Activated T-helper 2 cell treated with anti-CD3 and anti-CD28 coated beads, Interferon-gamma antibody, Interleukin-2, Interleukin-4, amounts not matched to agents 10 μg/mL and 5 μg/mL and 100 μg/mL, durations not matched to agents 14 hours and 24 hours and 36 hours (primary cell): Measurements from ENCODE around the gene RNPEPL1. TPM values are rescaled to one million over a fixed set of nuclear protein-coding genes. Genes with fewer than 3 reads are reported as not detected.
"Not testable (repeated sequence)": the region's sequence is repeated elsewhere in the genome, so short reads cannot be mapped to it uniquely, and the experiment has no call there.

Source experiments
- DNase-seq: peaks from one replicate; pipeline ENCODE4 v3.0.0; 2021; ENCODE audit warnings: low spot score
- H3K27ac Mint-ChIP-seq: one replicate; pipeline ENCODE4 v1.8.0; 2021; ENCODE audit warnings: mixed read lengths
- H3K27me3 Mint-ChIP-seq: one replicate; pipeline ENCODE4 v1.8.0; 2021; ENCODE audit warnings: low read depth, mixed read lengths
- H3K36me3 Mint-ChIP-seq: one replicate; pipeline ENCODE4 v1.8.0; 2021; ENCODE audit warnings: low read depth, mixed read lengths
- H3K4me1 Mint-ChIP-seq: one replicate; pipeline ENCODE4 v1.8.0; 2021; ENCODE audit warnings: low read depth, mixed read lengths
- H3K4me3 Mint-ChIP-seq: one replicate; pipeline ENCODE4 v1.8.0; 2021; ENCODE audit warnings: low read depth, mild to moderate bottlenecking, moderate library complexity, mixed read lengths
- H3K9me3 Mint-ChIP-seq: one replicate; pipeline ENCODE4 v1.8.0; 2021; ENCODE audit warnings: mixed read lengths
- intact Hi-C: fragments of 100-400 bp; cut with micrococcal nuclease; formaldehyde crosslinking; loops from one replicate; pipeline ENCODE4 v1.15.1; 2023
- total RNA-seq: library from RNA; stranded (reverse); gene quantifications from 2 replicates; pipeline ENCODE4 v1.2.3, GENCODE V29; 2022

RNPEPL1 gene
- total RNA-seq, 1 donor from 2014 or later = 71.3 TPM

DNA sequence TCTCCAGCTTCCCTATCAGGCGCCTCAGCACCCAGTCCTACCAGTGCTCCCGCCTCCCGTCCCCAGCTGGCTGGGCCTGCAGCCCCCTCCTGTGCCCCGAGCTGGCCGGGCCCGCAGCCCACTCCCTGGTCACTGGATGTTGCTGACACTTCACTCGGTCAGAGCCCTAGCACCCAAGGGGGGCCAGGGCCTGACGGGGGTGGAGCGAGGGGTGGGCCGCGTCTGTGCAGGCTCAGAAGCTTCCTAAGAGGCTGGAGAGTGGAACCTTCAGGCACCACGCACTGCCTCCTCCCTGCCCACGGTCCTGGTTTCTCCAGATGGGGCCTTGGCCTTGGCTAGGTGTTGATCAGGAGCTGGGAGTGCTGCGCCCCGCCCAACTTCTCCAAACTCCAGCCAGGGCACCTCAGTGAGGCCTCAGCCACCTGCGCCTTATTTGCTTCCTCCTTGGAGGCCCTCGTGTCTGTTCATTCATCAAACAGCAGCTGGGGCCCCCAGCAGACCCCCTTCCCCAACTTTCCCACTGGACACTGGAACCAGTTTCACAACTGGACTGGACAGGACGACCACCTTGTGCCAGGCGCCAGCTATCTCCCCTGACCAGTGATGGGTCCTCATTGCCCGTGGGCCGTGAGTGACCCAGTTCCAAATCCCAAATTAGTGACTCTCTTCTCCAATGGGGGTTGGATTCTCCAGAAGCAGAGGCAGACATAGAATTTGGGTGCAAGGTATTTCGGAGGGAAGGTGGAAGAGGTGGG lies 35.0 kb downstream of the RNPEPL1 start:
- Mint-ChIP-seq H3K9me3 (no peaks in the 10 kb centered on the region), H3K36me3 (no peaks in the 10 kb centered on the region), H3K27ac (peak overlapping the region; percentile 36), H3K27me3 (no peaks in the 10 kb centered on the region), H3K4me1 (peaks cover 3% of the 10 kb centered on the region), H3K4me3 (no peak overlapping the region)
- no peak for DNase-seq
- intact Hi-C loops = no loop called here

DNA sequence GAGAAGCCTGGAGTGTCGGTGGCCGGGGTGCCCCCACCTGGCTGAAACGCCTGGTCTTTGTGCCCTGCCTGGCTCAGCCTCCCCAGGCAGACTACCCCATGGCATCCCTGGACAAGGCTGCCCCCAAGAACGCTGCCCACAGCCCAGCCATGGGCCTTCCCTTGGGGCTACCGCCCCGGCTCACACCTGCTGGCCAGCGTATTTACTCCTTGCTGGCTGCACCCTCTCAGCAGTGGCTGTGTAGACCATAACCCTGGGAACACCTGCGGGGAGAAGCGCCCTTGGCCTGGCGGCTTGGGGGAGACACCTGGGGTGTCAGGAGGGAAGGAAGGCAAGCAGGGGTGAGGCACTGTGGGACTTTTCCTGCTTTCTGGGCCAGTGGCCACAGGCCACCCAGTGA lies 35.6 kb downstream of the RNPEPL1 start:
- Mint-ChIP-seq H3K4me1 (peaks cover 4% of the 10 kb centered on the region), H3K4me3 (no peak overlapping the region), H3K27me3 (no peaks in the 10 kb centered on the region), H3K27ac (no peak overlapping the region), H3K9me3 (no peaks in the 10 kb centered on the region), H3K36me3 (no peaks in the 10 kb centered on the region)
- intact Hi-C loops = no loop called here
- DNase-seq = no peak

DNA sequence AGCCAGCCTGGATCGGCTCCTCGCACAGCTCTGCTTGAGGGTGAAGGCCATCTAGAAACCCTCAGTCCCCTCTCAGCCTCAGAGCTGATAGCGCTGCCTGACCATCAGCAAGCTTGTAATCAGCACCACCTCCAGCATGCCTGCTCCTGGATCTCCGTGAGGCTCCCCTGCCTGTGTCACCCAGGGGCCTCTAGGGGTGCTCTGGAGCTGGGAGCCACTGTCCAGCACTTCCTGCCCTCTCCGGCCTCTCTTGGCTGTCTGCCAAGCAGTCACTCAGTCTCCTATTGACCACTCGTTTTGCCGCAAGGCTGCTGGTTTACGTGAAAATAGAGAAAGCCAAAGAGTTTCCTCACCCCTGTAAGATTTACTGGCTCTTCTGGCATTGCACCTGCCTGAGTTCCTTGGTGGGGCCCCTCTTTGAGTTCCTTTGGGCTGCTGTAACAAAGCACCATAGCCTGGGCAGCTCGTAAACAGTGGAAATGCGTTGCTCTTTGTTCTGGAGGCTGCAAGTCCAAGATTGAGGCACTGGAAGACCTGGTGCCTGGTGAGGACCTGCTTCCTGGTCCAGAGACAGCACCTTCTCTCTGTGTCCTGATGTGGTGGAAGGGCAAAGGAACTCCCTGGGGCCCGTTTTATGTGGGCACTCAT lies 36.1 kb downstream of the RNPEPL1 start:
- peak overlapping the region; percentile 45 for H3K27ac Mint-ChIP-seq
- intact Hi-C loops = no loop called here
- no peaks in the 10 kb centered on the region for H3K9me3 Mint-ChIP-seq
- peaks cover 9% of the 10 kb centered on the region for H3K4me1 Mint-ChIP-seq
- peaks cover 4% of the 10 kb centered on the region for H3K36me3 Mint-ChIP-seq
- H3K27me3 Mint-ChIP-seq = no peaks in the 10 kb centered on the region
- no peak for DNase-seq
- H3K4me3 Mint-ChIP-seq = no peak overlapping the region

DNA sequence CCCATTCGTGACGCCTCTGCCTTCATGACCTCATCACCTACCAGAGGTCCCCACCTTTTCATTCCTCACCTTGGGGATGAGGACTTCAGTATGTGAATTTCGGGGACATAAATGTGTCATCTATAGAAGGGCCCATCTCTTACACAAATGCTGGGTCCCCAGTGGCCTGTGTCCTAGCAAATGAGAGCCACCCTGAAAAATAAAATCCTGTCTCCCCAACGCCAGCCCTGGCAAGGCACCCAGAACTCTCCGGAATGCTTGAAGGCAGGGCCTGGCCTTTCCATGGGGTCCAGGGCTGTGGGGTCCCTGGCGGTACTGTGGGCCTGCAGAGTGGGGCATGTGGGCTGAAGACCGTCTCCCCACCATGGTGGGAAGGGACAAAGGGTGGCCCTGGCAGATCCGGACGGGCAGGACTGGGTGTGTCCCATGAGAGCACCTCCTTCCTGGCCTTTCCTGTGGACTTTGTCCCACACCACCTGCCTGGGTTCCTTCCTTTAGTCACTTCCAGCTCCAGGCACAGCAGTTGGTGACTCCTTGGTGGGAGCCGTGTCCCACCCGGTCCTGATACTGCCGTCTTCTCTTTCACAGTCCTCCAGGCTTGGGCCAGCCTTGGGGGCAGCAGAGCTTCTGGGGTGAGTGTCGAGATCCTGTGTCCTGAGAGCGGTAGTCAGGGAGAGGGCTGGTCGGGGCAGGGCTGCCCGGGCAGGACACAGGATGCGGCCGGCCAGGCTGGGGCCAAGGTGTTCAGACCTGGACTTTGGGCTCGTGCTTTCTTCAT lies 36.8 kb downstream of the RNPEPL1 start:
- Mint-ChIP-seq H3K4me1 (peaks cover 9% of the 10 kb centered on the region), H3K9me3 (no peaks in the 10 kb centered on the region), H3K27me3 (no peaks in the 10 kb centered on the region), H3K36me3 (peaks cover 7% of the 10 kb centered on the region), H3K4me3 (no peak overlapping the region), H3K27ac (peak overlapping the region; percentile 45)
- intact Hi-C loops = no loop called here
- DNase-seq = no peak

DNA sequence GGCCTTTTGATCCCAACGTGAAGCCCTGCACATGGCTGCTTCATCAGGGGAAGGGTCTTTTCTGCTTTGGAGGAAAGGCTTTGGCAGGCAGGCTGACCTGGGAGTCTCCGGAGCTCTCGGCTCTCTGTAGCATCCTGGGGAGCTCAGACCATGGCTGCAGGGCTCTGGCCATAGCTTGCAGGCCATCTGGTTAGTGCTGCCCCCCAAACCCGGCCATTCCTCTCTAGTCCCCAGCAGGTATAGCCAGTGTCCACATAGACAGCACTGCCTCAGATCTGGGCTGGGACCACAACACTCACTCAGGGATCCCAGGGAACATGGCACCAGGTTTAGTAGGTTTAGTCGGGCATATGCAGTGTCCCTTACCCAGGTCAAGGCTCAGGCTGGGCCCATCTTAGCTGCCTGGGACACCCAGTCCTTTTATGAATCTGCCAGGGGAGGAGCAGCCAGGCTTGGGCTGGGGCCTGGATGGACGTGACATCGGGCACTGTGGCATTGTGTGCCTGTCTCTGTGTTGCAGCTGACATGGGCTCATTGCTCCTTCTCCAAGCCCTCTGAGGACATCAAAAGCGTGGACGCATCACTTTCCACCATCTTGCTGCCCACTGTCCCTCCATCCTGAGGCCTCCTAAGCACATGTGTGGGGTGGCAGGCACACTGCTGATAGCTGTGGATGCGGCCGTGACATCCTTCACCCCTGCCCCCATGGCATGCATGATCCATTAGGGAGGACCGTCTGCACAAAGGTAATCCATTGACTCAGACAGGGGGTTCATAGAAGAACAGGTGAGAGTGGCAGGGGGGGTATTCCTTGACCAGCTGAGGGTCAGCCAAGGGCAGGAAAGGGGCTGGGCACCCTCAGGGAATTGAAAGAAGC lies 37.8 kb downstream of the RNPEPL1 start:
- Mint-ChIP-seq H3K27ac (no peak overlapping the region), H3K4me3 (no peak overlapping the region), H3K36me3 (peaks cover 8% of the 10 kb centered on the region), H3K4me1 (peaks cover 10% of the 10 kb centered on the region), H3K9me3 (no peaks in the 10 kb centered on the region), H3K27me3 (no peaks in the 10 kb centered on the region)
- intact Hi-C loops = no loop called here
- DNase-seq = no peak

DNA sequence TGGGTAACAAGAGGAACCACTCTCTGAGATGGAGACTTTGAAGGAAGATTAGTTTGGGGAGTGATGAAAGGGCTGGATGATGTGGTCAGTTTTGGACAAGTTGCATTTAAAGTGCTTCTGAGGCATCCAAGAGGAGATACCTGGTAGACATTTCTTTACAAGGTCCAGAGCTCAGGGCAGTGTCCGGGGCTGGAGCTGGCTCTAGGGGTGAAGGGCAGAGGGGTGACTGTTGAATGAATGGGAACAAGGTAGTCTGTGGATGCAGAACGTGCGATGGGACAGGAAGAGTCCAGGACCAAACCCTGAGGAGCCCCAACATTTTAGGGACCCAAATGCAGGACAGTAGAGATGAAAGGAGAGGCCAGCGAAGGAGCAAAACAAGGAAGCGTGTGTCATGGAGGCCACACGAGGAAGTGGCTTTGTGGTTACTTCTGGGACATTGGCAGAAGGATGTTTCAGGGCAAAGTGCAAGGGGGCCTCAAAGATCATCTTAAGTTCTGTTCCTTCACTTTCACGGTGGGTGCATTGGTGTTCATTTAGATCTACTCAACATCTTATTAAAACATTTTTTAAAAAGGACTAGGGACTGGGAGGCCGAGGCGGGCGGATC lies 43.4 kb downstream of the RNPEPL1 start:
- intact Hi-C loops = loop anchor here (1.0 kb wide), 1 partner anchor 14 kb away; the partner anchor contains the start of gene GPR35
- H3K36me3 Mint-ChIP-seq = peaks cover 27% of the 10 kb centered on the region
- no peaks in the 10 kb centered on the region for H3K27me3 Mint-ChIP-seq
- peaks cover 20% of the 10 kb centered on the region for H3K4me1 Mint-ChIP-seq
- H3K9me3 Mint-ChIP-seq = peaks cover 1% of the 10 kb centered on the region
- H3K27ac Mint-ChIP-seq = peak overlapping the region; percentile 85
- peak overlapping the region; percentile 64 for H3K4me3 Mint-ChIP-seq
- DNase-seq = no peak

DNA sequence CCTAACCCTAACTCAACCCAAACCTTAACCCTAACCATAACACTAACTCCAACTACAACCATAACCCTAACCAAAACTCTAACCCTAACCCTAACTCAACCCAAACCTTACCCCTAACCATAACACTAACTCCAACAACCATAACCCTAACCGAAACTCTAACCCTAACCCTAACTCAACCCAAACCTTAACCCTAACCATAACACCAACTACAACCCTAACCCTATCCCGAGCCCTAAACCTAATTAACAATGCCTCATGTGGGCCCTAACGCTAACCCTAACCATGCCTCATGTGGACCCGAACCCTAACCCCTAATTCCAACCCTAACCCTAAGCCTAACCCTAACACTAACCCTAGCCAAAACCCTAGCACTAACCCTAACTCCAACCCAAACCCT lies 45.5 kb downstream of the RNPEPL1 start:
- no peak for DNase-seq
- Mint-ChIP-seq H3K27me3 (no peaks in the 10 kb centered on the region), H3K36me3 (peaks cover 42% of the 10 kb centered on the region), H3K27ac (no peak overlapping the region), H3K4me1 (peaks cover 20% of the 10 kb centered on the region), H3K9me3 (peaks cover 11% of the 10 kb centered on the region), H3K4me3 (no peak overlapping the region)
- intact Hi-C loops = loop anchor here (1.0 kb wide), 1 partner anchor 8 kb away; no protein-coding TSS in a partner anchor

DNA sequence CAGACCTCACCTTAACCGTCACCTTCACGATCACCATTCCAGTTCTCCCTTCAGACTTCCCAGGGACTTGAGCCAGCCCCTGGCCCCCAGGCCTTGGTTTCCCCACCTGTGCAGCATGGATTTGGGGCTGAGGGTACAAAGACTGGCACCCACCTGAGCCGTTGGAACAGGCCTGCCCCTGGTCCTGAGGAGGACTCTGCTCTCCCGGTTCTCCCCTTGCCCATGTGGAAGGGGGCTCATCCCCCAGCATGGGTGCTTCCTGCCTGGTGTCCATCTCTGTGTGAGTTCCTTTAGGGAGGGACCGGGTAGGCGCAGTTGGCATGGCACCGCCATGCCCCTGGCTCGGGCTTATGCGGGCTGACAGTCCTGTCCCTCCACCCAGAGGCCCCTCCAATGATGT lies 46.1 kb downstream of the RNPEPL1 start:
- Mint-ChIP-seq H3K4me1 (peaks cover 21% of the 10 kb centered on the region), H3K4me3 (no peak overlapping the region), H3K27ac (no peak overlapping the region), H3K9me3 (peaks cover 11% of the 10 kb centered on the region), H3K36me3 (peaks cover 44% of the 10 kb centered on the region), H3K27me3 (no peaks in the 10 kb centered on the region)
- intact Hi-C loops = no loop called here
- no peak for DNase-seq

DNA sequence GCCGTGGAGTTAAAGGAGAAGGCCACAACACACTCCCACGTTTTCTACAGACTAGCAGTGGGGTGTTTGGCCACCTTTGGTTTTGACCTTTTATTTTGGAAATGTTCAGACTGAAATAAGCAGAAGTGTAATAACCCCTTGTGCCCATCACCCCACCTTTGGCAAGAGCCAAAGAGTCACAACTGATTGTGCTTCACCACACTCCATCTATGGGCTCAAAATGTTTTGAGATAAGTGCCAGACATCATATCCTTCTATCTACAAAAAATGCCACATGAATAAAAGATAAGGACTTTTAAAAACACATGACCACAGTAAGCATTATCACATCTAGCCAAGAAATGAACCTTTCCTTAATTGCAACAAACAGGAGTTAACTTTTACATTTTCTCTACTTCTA lies 47.1 kb downstream of the RNPEPL1 start:
- intact Hi-C loops = no loop called here
- H3K27ac Mint-ChIP-seq = peak overlapping the region; percentile 51
- H3K27me3 Mint-ChIP-seq = no peaks in the 10 kb centered on the region
- peaks cover 45% of the 10 kb centered on the region for H3K36me3 Mint-ChIP-seq
- no peak for DNase-seq
- peaks cover 11% of the 10 kb centered on the region for H3K9me3 Mint-ChIP-seq
- H3K4me1 Mint-ChIP-seq = peaks cover 28% of the 10 kb centered on the region
- H3K4me3 Mint-ChIP-seq = no peak overlapping the region

DNA sequence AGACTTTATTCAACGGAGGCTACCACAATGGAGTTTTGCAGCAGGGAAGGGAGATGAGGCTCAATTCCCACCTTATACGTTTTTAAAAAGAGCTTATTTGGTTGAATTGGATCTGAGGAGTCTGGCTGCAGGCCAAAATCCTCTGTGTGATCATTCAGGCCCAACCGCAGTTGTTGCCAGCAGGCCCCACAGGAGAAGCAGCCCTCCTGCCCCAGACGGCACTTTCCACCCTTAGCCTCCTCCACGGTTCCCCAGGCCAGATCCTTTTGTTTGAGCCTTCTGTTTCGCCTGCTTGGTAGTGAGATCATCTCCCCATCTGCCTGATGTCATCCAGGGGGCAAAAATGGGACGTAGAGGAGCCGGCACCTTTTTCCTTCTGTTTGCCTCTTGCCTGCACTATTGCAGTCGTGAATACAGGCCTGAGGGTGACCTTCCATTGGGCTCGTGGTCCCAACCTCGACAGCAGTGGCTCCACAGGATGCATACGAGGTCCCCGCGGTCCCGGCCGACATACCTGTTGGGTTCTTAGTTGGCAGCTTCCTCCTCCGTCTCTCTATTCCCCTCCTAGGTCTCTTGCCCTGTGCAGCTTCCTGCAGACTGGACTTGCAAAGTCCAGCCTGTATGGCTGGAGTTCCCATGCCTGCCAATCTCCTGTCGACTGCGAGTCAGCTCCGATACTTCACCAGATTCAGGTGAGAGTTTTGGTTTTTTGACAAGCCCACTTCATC lies 47.7 kb downstream of the RNPEPL1 start:
- peaks cover 45% of the 10 kb centered on the region for H3K36me3 Mint-ChIP-seq

DNA sequence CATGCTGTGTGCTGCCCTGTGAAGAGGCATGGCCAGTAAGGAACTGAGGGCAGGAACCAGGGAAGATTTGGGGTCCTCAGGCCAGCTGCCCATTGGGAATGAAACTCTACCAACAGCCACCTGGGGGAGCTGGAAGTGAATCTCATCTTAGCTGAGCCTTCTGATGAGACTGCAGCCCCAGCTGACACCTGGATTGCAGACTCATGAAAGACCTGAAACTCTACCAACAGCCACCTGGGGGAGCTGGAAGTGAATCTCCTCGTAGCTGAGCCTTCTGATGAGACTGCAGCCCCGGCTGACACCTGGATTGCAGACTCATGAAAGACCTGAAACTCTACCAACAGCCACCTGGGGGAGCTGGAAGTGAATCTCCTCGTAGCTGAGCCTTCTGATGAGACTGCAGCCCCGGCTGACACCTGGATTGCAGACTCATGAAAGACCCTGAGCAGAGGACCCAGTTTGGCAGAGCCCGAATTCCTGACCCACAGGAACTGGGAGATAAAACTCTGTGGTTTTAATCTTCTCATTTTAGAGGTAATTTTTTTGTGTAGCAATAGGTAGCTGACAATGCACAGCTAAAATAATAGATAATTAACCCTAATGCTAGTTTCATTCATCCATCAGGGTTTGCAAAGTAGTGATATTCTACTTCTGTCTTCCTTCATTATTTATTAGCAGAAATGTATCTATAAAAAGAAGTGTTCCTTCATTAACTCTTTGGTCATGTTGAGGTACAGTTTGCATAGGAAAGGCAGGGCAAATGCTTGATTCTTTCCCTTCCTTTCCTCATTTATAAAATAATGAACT lies 48.8 kb downstream of the RNPEPL1 start:
- Mint-ChIP-seq H3K4me1 (peaks cover 30% of the 10 kb centered on the region), H3K9me3 (peaks cover 11% of the 10 kb centered on the region), H3K36me3 (peaks cover 35% of the 10 kb centered on the region)
- H3K4me3 Mint-ChIP-seq, H3K27me3 Mint-ChIP-seq, DNase-seq, intact Hi-C loops, H3K27ac Mint-ChIP-seq: not testable (repeated sequence)

More for the DNA sequence above, 47.7 kb downstream of the RNPEPL1 start:
- DNase-seq = no peak
- H3K9me3 Mint-ChIP-seq = peaks cover 11% of the 10 kb centered on the region
- peak overlapping the region; percentile 51 for H3K27ac Mint-ChIP-seq
- intact Hi-C loops = no loop called here
- H3K27me3 Mint-ChIP-seq = no peaks in the 10 kb centered on the region
- H3K4me1 Mint-ChIP-seq = peaks cover 31% of the 10 kb centered on the region
- H3K4me3 Mint-ChIP-seq = no peak overlapping the region
